ENCODE results near the gene LRBA. TPM values are rescaled to one million over a fixed set of nuclear protein-coding genes. Genes with fewer than 3 reads are reported as not detected.

LRBA gene
- total RNA-seq, 1 donor from 2014 or later = 68.0 TPM

DNA sequence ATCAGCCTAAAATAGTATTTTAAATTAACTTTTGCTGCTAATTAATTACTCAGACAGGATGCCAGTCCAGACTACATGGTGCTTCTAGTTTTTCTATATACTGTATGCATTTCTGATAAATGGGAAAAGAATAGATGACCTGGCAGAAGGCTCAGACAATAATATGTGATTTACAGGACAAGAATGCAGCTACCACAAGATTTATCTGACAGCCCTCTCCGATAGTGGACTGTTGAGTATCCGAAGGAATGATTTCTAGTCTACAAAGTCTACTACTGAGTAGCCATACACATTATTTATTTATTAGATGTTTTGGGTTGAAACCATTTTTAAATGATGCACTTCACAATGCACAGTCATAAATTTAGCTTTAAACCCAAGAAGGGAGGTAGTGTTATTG, 220.4 kb downstream of the LRBA start:
- TF ChIP-seq POLR2AphosphoS5 (IDR thresholded peaks at IDR 0.05; ENCODE audit: insufficient read depth in 1 of 2, low read depth in 1 of 2) = no peak
- TF ChIP-seq, protein P1, sequence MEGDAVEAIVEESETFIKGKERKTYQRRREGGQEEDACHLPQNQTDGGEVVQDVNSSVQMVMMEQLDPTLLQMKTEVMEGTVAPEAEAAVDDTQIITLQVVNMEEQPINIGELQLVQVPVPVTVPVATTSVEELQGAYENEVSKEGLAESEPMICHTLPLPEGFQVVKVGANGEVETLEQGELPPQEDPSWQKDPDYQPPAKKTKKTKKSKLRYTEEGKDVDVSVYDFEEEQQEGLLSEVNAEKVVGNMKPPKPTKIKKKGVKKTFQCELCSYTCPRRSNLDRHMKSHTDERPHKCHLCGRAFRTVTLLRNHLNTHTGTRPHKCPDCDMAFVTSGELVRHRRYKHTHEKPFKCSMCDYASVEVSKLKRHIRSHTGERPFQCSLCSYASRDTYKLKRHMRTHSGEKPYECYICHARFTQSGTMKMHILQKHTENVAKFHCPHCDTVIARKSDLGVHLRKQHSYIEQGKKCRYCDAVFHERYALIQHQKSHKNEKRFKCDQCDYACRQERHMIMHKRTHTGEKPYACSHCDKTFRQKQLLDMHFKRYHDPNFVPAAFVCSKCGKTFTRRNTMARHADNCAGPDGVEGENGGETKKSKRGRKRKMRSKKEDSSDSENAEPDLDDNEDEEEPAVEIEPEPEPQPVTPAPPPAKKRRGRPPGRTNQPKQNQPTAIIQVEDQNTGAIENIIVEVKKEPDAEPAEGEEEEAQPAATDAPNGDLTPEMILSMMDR (IDR thresholded peaks at IDR 0.05) = no peak
- TF ChIP-seq POLR2A (IDR thresholded peaks at IDR 0.05) = no peak
- no peak for DNase-seq (ENCODE audit: extremely low spot score in 2 of 2)
- intact Hi-C loops (cut with DNase I) = no loop called here
- H3K4me3 ChIP-seq = no peak overlapping the region
- H3K4me1 ChIP-seq = no peaks in the 10 kb centered on the region
- H3K27me3 ChIP-seq = no peaks in the 10 kb centered on the region
- no peaks in the 10 kb centered on the region for H3K9me3 ChIP-seq
- H3K36me3 ChIP-seq = no peaks in the 10 kb centered on the region
- no peak overlapping the region for H3K27ac ChIP-seq

DNA sequence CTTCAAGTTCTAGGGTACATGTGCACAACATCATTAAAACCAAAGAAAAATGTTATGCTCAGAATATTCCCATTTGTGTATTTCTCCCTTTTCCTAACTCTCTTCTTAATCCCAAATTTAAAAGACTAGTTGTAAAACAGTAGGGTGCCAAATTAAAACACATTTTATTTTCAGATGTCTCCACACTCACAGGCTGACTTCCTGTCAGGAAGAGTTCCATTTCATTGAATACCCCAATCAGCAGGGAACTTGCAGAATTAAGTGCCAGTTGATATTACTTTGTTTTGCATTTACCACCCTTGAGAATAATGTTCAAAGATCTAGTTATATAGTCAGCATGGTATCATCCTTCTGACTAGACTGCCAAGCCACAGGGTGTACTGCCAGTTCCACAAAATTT, 225.2 kb downstream of the LRBA start:
- intact Hi-C loops (cut with DNase I) = no loop called here
- H3K4me3 ChIP-seq = no peak overlapping the region
- H3K4me1 ChIP-seq = no peaks in the 10 kb centered on the region
- no peak for DNase-seq (ENCODE audit: extremely low spot score in 2 of 2)
- no peak for TF ChIP-seq POLR2A (IDR thresholded peaks at IDR 0.05)
- no peak for TF ChIP-seq POLR2AphosphoS5 (IDR thresholded peaks at IDR 0.05; ENCODE audit: insufficient read depth in 1 of 2, low read depth in 1 of 2)
- TF ChIP-seq, protein P1 (IDR thresholded peaks at IDR 0.05) = no peak
- H3K27me3 ChIP-seq = no peaks in the 10 kb centered on the region
- H3K36me3 ChIP-seq = no peaks in the 10 kb centered on the region
- H3K27ac ChIP-seq = no peak overlapping the region
- no peaks in the 10 kb centered on the region for H3K9me3 ChIP-seq

DNA sequence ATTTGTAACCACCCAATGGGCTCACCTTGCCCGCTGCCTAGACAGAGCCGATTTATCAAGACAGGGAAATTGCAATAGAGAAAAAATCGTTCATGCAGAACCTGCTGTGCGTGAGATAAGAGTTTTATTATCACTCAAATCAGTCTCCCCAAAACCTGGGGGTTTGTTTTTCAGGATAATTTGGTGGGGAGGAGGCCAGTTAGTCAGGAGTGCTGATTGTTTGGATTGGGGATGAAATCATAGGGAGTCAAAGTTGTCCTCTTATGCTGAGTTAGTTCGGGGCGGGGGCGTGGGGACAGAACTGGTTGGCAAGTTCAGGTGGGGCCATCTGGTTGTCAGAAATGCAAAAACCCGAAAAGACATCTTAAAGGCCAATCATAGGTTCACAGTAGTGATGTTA, 230.1 kb downstream of the LRBA start:
- H3K27ac ChIP-seq = no peak overlapping the region
- H3K9me3 ChIP-seq = no peaks in the 10 kb centered on the region
- H3K36me3 ChIP-seq = no peaks in the 10 kb centered on the region
- TF ChIP-seq POLR2A (IDR thresholded peaks at IDR 0.05) = no peak
- TF ChIP-seq, protein P1 (IDR thresholded peaks at IDR 0.05) = no peak
- TF ChIP-seq POLR2AphosphoS5 (IDR thresholded peaks at IDR 0.05; ENCODE audit: insufficient read depth in 1 of 2, low read depth in 1 of 2) = no peak
- H3K27me3 ChIP-seq = no peaks in the 10 kb centered on the region
- intact Hi-C loops (cut with DNase I) = no loop called here
- no peak for DNase-seq (ENCODE audit: extremely low spot score in 2 of 2)
- H3K4me1 ChIP-seq = no peaks in the 10 kb centered on the region
- no peak overlapping the region for H3K4me3 ChIP-seq

DNA sequence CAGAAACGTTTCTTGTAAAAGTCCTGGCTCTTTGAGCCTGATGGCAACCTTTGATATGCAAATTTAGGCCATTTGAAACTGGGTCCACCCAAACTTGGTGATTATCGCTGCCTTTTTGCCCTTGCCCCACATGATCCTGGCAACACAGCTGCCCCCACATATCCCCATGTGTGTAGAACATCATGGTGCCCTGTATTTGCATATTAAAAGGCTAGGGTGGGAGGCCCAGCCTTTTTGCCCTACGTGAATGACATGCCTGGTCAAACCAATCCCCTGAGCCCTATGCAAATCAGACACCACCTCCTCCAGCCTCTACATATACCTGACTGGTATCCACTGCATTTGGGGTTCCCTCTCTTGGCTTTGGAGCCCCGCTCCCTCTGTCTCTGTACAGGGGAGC, 230.8 kb downstream of the LRBA start:
- Histone ChIP-seq H3K27me3 (no peaks in the 10 kb centered on the region), H3K27ac (no peak overlapping the region), H3K36me3 (no peaks in the 10 kb centered on the region), H3K4me1 (no peaks in the 10 kb centered on the region), H3K9me3 (no peaks in the 10 kb centered on the region), H3K4me3 (no peak overlapping the region)
- intact Hi-C loops (cut with DNase I) = no loop called here
- DNase-seq (ENCODE audit: extremely low spot score in 2 of 2) = no peak
- TF ChIP-seq, protein P1 (IDR thresholded peaks at IDR 0.05) = no peak
- no peak for TF ChIP-seq POLR2A (IDR thresholded peaks at IDR 0.05)
- no peak for TF ChIP-seq POLR2AphosphoS5 (IDR thresholded peaks at IDR 0.05; ENCODE audit: insufficient read depth in 1 of 2, low read depth in 1 of 2)

DNA sequence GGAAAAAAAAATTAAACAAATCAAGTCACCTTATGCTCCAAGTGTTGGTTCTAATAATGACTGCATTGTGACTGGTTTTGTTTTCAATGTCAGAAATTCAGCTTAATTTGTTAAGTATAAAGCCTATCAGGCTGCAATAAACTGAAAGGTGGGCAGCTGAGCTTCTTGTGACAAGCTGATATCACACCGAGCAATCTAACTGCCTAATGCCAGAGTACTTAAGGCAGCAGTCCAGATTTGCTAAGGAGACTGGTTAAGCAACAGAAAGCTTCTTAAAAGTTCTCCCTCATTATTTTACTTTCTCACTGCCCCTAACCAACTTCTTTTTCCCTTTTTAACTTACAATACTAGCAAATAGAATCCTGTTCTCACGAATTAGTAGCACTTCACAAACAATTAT, 232.2 kb downstream of the LRBA start:
- no peak for TF ChIP-seq POLR2AphosphoS5 (IDR thresholded peaks at IDR 0.05; ENCODE audit: insufficient read depth in 1 of 2, low read depth in 1 of 2)
- TF ChIP-seq, protein P1 (IDR thresholded peaks at IDR 0.05) = no peak
- TF ChIP-seq POLR2A (IDR thresholded peaks at IDR 0.05) = no peak
- H3K27me3 ChIP-seq = no peaks in the 10 kb centered on the region
- H3K27ac ChIP-seq = no peak overlapping the region
- H3K4me1 ChIP-seq = no peaks in the 10 kb centered on the region
- no peak overlapping the region for H3K4me3 ChIP-seq
- intact Hi-C loops (cut with DNase I) = no loop called here
- H3K9me3 ChIP-seq = no peaks in the 10 kb centered on the region
- H3K36me3 ChIP-seq = no peaks in the 10 kb centered on the region
- DNase-seq (ENCODE audit: extremely low spot score in 2 of 2) = no peak
